Neural progenitor cell (in vitro differentiated cells): ENCODE results near the gene PRKAG2. TPM values are rescaled to one million over a fixed set of nuclear protein-coding genes. Genes with fewer than 3 reads are reported as not detected.

Experiments
- DNase-seq: peaks from one replicate; pipeline ENCODE4 v3.0.0-alpha.2; 2016; ENCODE audit warnings: low spot score
- H2AFZ ChIP-seq: fragments of 200-600 bp; sonication (generic); replicated peaks from 2 replicates; pipeline ENCODE4 v1.6.1; 2016; ENCODE audit warnings: antibody characterized with exemption
- H3F3A ChIP-seq: fragments of 200-600 bp; sonication (generic); 2 replicates; pipeline ENCODE4 v1.6.1; 2016; ENCODE audit warnings: antibody characterized with exemption, low read depth
- H3K27ac ChIP-seq: fragments of 200-600 bp; sonication (generic); 2 replicates; pipeline ENCODE4 v1.5.1; 2016; ENCODE audit warnings: mild to moderate bottlenecking
- H3K27me3 ChIP-seq: fragments of 200-600 bp; sonication (generic); 2 replicates; pipeline ENCODE4 v1.6.1; 2016; ENCODE audit warnings: mild to moderate bottlenecking, moderate library complexity
- H3K36me3 ChIP-seq: fragments of 200-600 bp; sonication (generic); 2 replicates; pipeline ENCODE4 v1.5.1; 2016
- H3K4me1 ChIP-seq: fragments of 200-600 bp; sonication (generic); 2 replicates; pipeline ENCODE4 v1.6.1; 2016; ENCODE audit warnings: mixed run types
- H3K4me2 ChIP-seq: fragments of 200-600 bp; sonication (generic); 2 replicates; pipeline ENCODE4 v1.6.1; 2016
- H3K4me3 ChIP-seq: fragments of 200-600 bp; sonication (generic); 2 replicates; pipeline ENCODE4 v1.5.1; 2016
- H3K79me2 ChIP-seq: fragments of 200-600 bp; sonication (generic); 2 replicates; pipeline ENCODE4 v1.6.1; 2016; ENCODE audit warnings: low read depth
- H3K9ac ChIP-seq: fragments of 200-600 bp; sonication (generic); 2 replicates; pipeline ENCODE4 v1.6.1; 2016
- H3K9me3 ChIP-seq: fragments of 200-600 bp; sonication (generic); 2 replicates; pipeline ENCODE4 v1.5.1; 2016; ENCODE audit warnings: low read depth
- H4K20me1 ChIP-seq: fragments of 200-600 bp; sonication (generic); 2 replicates; pipeline ENCODE4 v1.6.1; 2016; ENCODE audit warnings: low read depth
- H3K27ac Mint-ChIP-seq: 3 replicates; pipeline ENCODE4 v1.8.0; 2021; ENCODE audit warnings: mixed read lengths
- H3K27me3 Mint-ChIP-seq: 2 replicates; pipeline ENCODE4 v1.8.0; 2022; ENCODE audit warnings: low read depth, mild to moderate bottlenecking, inconsistent platforms, moderate library complexity, mixed read lengths; ENCODE audit not compliant: insufficient read depth
- H3K36me3 Mint-ChIP-seq: 3 replicates; pipeline ENCODE4 v1.8.0; 2021; ENCODE audit warnings: mixed read lengths
- H3K4me1 Mint-ChIP-seq: 3 replicates; pipeline ENCODE4 v1.8.0; 2021; ENCODE audit warnings: mixed read lengths
- H3K4me3 Mint-ChIP-seq: 3 replicates; pipeline ENCODE4 v1.8.0; 2021; ENCODE audit warnings: mild to moderate bottlenecking, moderate library complexity, mixed read lengths
- H3K9me3 Mint-ChIP-seq: 3 replicates; pipeline ENCODE4 v1.8.0; 2020; ENCODE audit warnings: mixed read lengths
- CTCF ChIP-seq: fragments of 200-600 bp; sonication (generic); IDR thresholded peaks from 2 replicates; pipeline ENCODE4 v1.5.1; 2017; ENCODE audit warnings: antibody characterized with exemption, mild to moderate bottlenecking
- EZH2 ChIP-seq: fragments of 200-600 bp; sonication (generic); IDR thresholded peaks from 2 replicates; pipeline ENCODE4 v1.6.1; 2017; ENCODE audit warnings: antibody characterized with exemption, mild to moderate bottlenecking, moderate library complexity
- EZH2phosphoT487 ChIP-seq: fragments of 200-600 bp; sonication (generic); IDR thresholded peaks from 2 replicates; pipeline ENCODE4 v1.6.1; 2017; ENCODE audit warnings: antibody characterized with exemption
- total RNA-seq: library from RNA; depleted of rRNA; stranded (reverse); fragments of >200 nt; gene quantifications from 2 replicates; pipeline ENCODE4 v1.2.3, GENCODE V29; 2015; ENCODE audit warnings: low replicate concordance

Gene PRKAG2
- total RNA-seq, 1 donor from 2014 or later: 11.4 TPM

- no peak for DNase-seq
- no peaks in the 10 kb centered on the region for H3K36me3 ChIP-seq
- peaks cover 7% of the 10 kb centered on the region for H3K79me2 ChIP-seq
- H3F3A ChIP-seq: peaks cover 10% of the 10 kb centered on the region
- no peak overlapping the region for H3K4me2 ChIP-seq
- H2AFZ ChIP-seq: no peak overlapping the region
- peaks cover 26% of the 10 kb centered on the region for H4K20me1 ChIP-seq
- no peaks in the 10 kb centered on the region for H3K9me3 ChIP-seq
- peaks cover 6% of the 10 kb centered on the region for H3K27me3 Mint-ChIP-seq
- no peak overlapping the region for H3K27ac Mint-ChIP-seq
- H3K4me3 ChIP-seq: no peak overlapping the region
- no peaks in the 10 kb centered on the region for H3K36me3 Mint-ChIP-seq
- H3K9me3 Mint-ChIP-seq: no peaks in the 10 kb centered on the region
- TF ChIP-seq EZH2: no peak
- TF ChIP-seq CTCF: no peak
- no peak for TF ChIP-seq EZH2phosphoT487
- no peak overlapping the region for H3K27ac ChIP-seq
- no peak overlapping the region for H3K9ac ChIP-seq
- H3K27me3 ChIP-seq: peaks cover 18% of the 10 kb centered on the region
- peaks cover 11% of the 10 kb centered on the region for H3K4me1 ChIP-seq
- H3K4me3 Mint-ChIP-seq: no peak overlapping the region
- peaks cover 20% of the 10 kb centered on the region for H3K4me1 Mint-ChIP-seq
Measured at GRCh38 chr7:151625606-151626005, 251.3 kb downstream of the PRKAG2 start.

DNA sequence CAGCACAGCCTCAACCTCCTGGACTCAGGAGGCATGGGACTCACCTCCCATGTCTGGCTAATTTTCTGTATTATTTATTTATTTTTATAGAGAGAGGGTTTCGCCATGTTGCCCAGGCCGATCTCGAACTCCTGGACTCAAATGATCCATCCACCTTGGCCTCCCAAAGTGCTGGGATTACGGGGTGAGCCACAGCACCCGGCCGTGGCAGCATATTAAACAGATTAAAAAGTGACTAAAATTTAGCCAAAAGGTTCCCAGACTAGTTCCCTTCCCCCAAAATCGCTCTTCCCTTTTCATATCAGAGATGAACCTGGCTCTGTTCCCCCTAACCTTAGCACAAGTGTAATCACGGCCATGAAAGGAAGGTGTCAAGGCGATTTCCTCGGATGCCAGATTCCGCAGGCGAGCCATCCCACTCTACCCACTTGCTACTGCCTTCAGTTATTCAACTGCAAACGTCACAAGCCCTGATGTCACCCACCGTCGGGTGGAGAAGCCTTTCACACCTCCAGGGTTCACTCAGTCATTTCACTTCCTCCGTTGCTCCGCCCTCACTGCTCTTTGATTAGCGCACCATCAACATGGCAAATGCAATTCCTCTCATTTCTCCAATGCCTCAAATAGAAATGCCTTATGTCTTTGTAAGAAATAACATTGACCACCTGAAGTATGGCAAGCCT is 252.5 kb downstream of the PRKAG2 start:
- Histone ChIP-seq H3K9ac (no peak overlapping the region), H3K36me3 (no peaks in the 10 kb centered on the region), H2AFZ (no peak overlapping the region), H3K79me2 (no peaks in the 10 kb centered on the region), H3K4me1 (peaks cover 6% of the 10 kb centered on the region), H4K20me1 (peaks cover 14% of the 10 kb centered on the region), H3K27ac (no peak overlapping the region), H3F3A (no peaks in the 10 kb centered on the region), H3K4me2 (no peak overlapping the region), H3K4me3 (no peak overlapping the region), H3K27me3 (peaks cover 6% of the 10 kb centered on the region), H3K9me3 (no peaks in the 10 kb centered on the region)
- Mint-ChIP-seq H3K9me3 (no peaks in the 10 kb centered on the region), H3K27ac (no peak overlapping the region), H3K36me3 (no peaks in the 10 kb centered on the region), H3K4me3 (no peak overlapping the region), H3K27me3 (peaks cover 4% of the 10 kb centered on the region), H3K4me1 (peaks cover 12% of the 10 kb centered on the region)
- TF ChIP-seq CTCF (no peak), EZH2 (no peak), EZH2phosphoT487 (no peak)
- no peak for DNase-seq

DNA sequence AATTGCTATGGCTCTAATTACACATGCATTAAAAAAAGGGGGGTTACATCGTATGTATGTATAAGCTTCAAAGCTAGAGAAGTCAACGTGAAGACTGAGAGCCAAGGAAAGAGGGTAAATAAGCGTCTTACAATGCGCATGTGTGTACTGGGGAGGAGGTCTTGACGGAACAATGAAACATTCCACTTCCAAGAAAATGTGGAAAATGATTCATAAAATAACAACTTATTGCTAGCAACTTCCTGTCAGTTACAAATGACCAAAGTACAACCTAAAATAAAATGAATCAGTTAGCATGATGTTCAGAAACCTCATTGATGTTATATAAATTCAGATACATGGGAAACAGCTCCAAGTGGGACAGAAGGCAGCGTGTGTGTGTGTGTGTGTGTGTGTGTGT is 253.1 kb downstream of the PRKAG2 start:
- H3K4me1 Mint-ChIP-seq: peaks cover 7% of the 10 kb centered on the region
- no peaks in the 10 kb centered on the region for H3K9me3 ChIP-seq
- H3F3A ChIP-seq: no peaks in the 10 kb centered on the region
- no peak overlapping the region for H3K4me3 ChIP-seq
- no peaks in the 10 kb centered on the region for H3K36me3 Mint-ChIP-seq
- H3K4me2 ChIP-seq: no peak overlapping the region
- H3K27me3 ChIP-seq: peaks cover under 1% of the 10 kb centered on the region
- no peak overlapping the region for H3K27ac ChIP-seq
- TF ChIP-seq CTCF (no peak), EZH2phosphoT487 (no peak), EZH2 (no peak)
- H3K9ac ChIP-seq: no peak overlapping the region
- H3K4me3 Mint-ChIP-seq: no peak overlapping the region
- peaks cover 4% of the 10 kb centered on the region for H3K27me3 Mint-ChIP-seq
- no peak overlapping the region for H2AFZ ChIP-seq
- peaks cover 7% of the 10 kb centered on the region for H4K20me1 ChIP-seq
- H3K36me3 ChIP-seq: no peaks in the 10 kb centered on the region
- no peaks in the 10 kb centered on the region for H3K79me2 ChIP-seq
- H3K4me1 ChIP-seq: peaks cover under 1% of the 10 kb centered on the region
- DNase-seq: no peak
- no peak overlapping the region for H3K27ac Mint-ChIP-seq
- no peaks in the 10 kb centered on the region for H3K9me3 Mint-ChIP-seq
